T-helper 2 cell (primary cell): ENCODE data around the gene ADAMTSL2.

ENCODE experiments used
- DNase-seq, 5 experiments: peaks; one replicate each; pipeline versions ENCODE4 v3.0.0 to v3.0.0-alpha.2; 2012 to 2022

The ADAMTSL2 gene

DNA sequence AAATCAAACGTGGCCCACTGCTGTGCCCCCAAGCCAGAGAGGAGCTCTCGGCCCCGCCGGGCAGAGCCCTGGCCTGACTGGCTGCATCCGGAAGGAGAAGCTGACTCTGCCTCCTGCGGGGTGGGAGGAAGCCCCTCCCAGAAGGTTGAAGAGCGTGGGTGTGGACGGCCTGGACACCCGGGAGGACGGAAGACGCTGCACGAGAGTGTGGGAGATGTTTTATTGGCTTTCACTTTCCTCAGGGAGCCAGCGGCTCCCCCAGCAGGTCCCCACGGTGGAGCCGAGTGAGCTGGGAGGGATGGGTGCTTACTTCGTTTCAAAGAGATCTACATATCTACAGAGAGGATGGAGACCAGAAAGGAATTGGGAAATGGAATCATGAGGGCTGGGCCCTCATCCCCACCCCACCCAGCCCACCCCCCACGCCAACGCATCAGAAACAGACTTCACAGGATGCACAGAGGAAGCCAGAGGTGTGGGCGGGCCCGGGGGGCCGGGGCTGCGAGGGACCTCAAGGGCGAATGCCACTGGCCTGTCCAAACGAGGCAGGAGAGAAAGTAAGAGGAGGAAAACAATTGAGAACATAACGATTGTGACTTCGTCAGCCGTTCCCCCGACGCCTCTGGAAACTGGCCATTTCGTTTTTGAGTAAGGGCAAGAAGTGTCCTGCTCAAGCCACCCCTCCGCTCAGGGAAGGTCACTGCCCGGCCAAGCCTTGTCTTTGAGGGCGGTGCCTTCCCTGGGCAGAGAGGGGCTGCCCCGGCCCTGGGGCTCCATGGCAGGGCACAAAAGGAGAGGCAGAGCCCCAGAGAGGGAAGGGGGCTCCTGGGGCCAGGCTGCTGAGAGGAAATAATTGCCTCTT is 42.6 kb downstream of the ADAMTSL2 start:
- DNase-seq = no peak

DNA sequence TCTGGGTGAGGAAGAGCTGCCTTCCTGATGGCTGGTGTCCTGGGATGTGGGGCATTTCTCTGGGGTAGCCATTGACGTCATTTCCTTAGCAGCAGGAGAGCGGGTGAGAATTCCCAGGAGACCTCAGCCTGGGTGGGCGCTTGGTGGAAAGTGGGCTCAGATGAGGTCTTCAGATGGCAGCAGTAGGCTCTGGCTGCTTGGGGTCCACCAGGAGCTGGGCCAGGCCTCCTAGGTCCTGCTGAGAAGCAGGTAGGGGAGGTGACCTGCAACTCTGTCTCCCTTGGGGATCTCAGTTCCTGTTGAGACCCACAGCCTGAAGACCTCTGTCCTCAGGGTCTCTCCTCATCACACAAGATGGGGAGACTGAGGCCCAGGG is 43.2 kb downstream of the ADAMTSL2 start:
- DNase-seq = no peak

DNA sequence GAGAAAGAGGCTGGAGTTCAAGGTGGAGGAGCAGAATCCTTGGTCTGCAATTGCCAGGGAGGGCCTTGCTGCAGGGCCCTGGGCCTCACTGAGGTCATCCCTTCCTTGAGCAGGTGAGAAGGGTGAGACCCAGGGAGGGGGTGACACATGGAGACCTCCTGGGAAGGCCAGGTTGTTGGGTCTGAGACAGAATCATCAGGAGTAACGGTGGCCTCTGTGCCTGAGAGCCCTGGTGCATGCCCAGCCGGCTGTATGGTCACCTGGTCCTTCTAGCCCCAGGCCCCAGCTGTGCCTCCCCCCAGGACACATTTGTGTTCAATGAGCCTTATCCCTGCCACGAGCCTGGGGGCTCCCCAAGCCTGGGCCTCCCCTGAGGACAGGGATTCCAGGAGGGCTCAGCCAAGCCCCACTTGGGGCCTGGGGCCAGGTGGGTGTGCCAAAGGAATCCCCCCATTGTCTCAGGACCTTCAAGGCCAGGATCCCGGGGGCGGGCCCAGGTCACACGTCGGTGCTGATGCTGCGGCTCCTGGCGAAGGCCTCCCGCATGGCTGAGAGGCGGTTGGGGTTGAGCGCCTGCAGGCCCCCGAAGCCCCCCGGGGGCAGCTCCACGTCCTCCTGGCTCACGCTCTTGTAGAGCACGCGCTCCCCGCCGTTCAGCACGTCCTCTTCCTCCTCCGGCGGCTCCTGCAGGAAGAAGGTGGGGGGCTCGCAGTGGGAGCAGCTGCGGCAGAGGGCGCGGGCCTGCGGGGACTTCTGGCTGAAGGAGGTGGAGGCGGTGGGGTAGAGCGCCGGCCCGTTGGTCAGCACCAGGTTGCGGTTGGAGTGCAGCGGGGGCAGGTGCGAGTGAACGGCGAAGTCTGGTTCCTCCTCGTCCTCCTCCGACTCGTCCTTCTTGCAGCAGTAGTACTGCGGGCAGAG is 44.3 kb downstream of the ADAMTSL2 start:
- no peak for DNase-seq

DNA sequence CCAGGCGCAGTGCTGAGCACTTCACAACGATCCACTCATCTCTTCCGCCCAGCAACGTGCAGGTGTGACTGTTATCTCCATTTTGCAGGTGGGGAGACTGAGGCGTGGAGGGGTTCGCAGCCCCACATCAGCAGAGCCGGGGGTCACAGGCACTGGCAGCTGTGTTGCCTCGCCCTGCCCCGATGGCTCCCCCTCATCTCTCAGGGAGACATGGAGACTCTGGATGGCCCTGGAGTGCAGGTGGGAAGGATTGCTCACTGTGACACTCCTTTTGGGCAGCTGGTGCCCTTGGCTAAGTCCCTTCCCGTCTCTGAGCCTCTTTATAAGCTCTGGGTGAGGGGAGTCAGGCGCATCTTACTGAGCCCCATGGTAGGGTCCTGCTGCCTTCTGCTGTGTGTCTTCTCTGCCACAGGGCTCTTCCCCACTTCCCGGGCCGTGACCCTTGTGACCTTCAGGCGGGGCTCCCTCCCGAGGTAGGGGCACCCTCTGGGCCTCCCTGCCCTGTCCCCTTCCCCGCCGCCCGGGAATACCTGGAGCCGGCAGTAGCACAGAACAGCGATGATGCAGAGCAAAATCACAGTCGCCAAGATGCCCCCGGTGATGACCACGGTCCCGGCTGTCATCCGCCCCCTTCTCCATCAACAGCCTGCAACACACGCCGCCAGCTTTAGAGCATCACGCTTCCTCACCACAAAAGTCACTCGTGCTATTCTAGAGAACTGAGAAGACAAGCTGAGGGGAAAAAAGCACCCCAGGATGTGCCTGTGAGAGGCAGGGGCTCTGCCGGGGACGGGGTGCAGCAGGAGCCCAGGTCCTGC is 45.3 kb downstream of the ADAMTSL2 start:
- no peak for DNase-seq

DNA sequence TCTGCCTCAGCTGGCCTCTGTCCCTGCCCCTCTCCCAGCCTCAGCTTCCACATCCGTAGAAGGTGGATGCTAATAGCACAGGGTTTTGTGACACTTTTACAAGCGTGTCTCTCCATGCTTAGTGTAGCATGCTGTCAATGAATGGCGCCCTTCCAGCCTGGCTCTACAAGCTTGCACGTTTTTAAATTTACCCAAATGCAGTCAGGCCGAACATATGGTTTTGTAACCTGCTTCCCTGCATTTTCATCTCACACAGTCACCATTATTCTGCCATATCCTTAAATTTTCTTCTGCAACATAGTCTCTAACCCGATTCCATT is 45.9 kb downstream of the ADAMTSL2 start:
- DNase-seq = no peak

DNA sequence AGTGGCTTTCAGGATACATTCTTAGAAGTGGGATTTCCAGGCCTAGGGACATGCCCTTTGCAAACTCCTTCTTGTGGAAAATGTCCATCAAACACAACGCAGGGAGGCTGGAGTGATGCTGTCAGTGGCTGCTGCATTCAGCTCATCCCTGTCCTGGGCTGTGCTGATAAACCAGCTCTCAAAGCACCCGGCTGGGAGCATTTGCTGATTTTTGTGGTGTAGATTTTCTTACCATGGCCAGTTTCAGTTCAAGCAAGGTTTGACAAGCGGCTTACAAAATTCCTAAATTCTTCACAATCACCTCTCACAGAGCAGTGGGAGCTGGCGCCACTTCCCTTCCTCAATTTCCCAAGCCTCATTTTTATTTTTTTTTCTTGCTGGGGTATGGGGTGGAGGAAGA is 46.5 kb downstream of the ADAMTSL2 start:
- DNase-seq = no peak

DNA sequence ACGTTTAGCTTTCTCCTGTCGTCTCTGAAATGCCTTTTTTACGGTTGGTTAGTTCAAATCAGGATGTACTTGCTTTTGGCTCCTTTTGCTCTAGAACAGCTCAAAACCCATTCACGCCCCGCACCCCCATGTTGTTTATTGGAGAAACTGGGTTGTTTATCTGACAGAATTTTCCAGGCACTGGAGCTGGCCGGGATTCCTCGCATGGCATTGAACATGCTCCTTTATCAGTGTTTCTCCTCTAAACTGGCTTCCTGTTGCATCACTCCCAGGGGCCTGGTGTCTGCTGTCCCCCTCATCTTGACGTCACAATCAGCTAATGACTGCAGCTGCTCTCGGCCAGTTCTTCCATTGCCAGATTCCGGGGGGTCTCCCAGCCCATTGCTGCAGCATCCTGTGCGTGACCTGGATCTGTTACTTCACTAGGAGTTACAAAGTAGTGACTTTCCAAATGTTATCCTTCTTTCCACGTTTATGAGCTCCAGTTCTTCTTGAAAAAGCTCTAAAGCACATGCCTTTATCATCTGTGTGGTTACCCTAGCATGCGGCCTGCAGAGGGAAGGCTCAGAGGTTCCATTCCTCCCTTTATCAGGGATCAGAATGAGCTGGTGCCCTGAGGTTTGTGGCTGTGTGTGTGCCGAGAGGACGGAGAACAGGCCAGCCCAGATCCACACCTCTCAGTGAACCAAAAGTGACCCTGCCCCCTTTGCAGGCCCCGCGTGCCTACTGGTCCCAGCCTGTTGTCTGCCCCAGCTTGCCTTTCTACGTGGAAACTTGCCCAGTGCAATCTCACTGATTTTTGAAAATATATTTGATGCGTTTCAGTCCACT is 47.2 kb downstream of the ADAMTSL2 start:
- no peak for DNase-seq

DNA sequence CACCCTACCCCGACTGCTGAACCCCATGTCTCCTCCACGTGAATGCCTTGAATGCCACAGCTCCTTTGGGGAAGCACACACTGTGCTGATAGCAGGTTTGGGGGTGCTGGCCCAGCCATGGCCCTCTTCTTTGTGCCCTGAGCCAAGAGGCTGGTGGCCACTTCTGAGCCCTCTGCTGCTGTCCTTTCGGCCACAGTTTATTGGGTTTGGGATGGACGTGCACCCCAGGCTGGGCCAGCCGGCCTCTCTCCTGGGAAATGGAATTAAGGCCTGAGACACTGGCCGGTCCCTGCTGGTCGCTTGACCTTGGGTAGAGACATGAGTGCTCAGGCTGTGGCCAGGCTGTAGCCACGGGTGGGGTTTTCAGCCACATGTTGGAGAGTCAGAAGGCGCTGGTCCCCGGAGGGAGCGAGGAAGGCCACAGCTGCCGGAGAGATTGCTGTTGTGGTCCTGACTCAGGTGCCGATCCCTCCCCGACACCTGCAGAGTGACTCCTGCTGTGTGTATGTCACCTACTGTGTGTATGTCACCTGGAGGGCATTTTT is 48.1 kb downstream of the ADAMTSL2 start:
- DNase-seq = no peak

DNA sequence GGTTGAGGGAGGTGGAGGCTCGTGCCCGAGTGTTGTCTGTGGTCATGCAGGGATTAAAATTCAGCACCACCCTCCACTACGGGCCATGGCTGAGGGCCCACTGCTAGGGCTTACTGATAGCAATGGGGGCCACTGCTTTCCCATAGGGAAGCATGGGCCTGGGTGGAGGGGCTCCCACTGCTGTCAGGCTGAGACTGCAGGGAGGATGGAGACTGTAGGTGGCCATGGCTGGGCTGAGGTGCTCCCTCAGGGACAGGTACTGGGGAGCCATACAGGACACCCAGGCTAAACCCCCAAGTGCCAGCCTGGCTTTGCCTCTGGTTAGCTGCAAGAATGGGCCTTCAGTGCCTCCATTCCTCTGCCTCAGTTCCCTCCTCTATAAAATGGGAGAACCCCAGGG is 48.6 kb downstream of the ADAMTSL2 start:
- no peak for DNase-seq

DNA sequence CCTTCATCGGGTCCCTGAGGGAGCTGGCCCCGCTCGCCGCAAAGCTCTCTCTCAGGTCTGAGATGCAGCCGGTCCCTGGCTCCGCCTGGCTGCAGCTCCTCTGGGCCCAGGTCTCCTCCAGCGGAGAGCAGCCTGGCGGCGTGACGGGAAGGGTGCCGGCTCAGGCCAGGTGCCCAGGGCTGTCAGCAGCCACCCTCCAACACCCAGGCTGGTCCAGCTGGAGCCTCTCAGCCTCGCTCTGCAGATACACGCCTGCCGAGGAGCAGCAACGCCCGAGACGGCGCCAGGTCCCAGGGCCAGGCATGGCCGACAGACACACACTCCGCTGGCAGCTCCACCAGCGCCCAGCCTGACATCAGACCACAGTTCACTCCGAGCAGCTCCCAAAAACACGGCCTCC is 49.1 kb downstream of the ADAMTSL2 start:
- no peak for DNase-seq

DNA sequence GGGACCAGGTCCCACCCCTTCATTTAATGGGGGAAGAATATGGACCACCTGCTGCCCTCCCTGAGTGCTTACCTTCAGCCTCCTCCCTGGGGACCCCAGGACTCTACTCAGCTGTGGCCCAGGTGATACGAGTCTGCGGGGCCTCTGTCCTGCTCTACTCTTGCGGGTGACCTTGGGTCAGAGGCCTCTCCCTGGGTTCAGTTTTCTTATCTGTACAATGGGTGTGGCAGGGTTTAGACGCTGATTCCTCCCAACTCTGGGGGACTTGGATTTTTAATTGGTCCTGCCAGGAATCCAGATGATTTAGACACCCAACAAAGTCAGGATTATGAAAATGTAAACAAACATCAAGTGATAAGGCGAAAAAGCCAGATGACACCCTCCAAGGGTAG is 49.7 kb downstream of the ADAMTSL2 start:
- no peak for DNase-seq

DNA sequence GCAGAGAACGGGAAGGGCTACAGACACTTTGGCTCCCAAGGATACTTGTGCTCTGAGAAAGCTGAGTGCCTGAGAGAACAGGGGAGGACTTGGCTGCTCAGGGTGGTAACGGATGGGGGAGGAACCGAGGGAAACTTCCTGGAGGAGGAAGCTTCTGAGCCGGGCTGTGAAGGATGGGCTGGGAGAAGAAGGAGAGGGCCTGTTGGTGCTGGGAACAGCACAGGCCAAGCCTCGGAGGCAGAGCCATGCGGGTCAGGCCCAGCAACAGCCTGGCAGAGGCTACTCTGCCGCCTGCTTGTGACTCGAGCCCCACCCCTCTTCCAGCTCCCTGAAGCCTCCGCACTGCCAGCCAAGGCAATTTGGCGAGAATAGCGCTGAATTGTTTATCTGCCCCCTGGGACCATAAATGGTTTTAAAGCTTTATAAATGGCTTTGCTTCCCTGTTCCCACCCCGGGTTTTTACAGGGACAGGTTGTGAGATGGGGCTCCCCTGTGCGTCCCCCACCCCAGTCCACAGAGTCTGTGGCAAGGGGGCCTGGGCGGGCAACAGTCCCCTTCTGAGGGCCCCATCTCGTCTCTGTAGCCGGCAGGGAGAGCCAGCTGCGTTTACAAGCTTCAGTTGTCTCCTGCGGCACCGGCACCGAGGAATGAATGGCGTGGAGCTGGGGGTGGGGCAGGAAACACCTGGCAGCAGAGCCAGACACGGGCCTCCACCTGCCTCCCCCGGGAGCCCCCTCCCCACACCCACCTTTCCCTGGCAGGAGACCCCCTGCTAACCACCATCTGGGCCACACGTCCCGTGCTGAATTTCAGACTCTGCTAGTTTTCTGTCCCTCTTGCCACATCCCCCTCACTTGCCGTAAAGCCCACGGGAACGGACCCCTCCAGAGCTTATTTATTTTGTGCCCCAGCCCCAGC is 50.3 kb downstream of the ADAMTSL2 start:
- DNase-seq = no peak

DNA sequence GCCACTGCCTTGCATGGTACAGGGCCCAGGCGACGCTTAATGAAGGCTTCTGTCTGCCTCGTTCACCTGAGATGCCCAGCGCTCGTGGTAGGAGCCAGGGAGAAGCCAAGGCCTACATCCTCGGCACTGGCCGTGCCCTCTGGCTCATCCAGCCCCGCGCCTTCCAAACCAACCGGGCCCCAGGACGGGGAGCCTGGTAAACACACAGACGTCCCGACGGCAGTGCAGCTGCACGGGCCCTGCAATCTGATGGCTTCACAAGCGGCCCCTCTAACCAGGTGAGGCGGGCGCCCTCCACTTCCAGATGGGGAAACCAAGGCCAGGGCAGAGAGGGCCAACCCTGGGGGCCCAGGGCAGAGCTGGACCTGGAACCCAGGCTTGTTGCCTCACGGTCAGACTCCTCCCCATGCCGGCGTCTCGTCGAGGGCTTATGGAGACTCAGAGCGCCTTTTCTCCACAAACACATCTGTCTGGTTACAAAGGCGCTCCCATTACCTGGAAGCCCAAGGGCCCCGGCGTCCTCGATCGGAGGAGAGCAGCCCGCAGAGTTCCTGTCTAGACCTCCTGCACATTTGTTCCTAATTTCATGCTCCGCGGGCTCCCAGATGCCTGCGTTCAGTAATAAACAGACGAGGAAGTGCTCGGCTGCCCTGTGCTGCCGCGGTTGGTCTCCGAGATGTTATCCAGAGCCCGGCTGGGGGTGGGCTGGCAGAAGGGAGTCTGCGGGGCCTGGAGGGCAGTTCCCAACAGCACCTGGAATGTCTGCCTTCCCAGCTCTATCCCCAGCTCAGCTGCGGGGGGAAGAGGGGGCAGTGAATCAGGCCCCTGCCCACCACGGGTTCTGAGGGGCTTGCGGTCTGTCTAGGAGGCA is 51.2 kb downstream of the ADAMTSL2 start:
- no peak for DNase-seq

DNA sequence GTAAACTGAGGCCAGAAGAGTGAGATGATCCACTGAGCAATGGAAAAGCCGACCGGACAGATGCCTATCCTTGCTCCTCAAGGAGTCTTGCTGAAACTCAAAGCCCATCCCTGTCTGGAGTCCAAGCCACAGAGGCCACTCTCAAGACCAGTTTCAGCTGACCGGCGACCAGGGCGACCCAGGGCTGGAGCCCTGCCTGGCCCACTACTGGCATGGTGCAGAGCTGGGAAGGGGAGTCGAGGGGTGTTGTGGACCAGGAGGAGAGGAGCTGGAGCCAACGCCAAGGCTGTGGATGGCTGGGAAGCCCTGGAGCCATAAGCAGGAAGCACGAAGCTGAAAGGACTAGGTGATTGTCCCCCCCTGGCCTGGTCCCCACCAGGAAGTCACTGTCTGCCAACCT is 52.5 kb downstream of the ADAMTSL2 start:
- no peak for DNase-seq

DNA sequence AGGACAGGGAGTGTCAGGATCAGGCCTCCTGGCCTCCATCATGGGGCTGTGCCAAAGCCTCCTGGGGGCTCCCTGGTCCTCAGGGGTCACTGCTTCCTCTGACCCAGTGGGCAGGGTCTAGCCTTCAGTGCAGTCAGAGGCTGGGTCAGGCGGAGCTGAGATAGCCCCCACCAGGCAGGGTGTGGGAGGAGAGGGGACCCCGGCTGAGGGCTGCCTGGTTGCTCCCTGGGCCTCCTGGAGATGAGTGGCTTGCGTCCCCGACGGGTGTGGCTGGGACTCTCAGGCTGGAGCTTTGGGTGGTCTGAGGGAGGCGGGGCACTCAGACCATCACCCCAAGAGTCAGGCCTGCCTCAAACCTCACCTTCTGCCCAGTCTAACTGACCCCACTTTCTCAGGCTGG is 53.0 kb downstream of the ADAMTSL2 start:
- DNase-seq = no peak

DNA sequence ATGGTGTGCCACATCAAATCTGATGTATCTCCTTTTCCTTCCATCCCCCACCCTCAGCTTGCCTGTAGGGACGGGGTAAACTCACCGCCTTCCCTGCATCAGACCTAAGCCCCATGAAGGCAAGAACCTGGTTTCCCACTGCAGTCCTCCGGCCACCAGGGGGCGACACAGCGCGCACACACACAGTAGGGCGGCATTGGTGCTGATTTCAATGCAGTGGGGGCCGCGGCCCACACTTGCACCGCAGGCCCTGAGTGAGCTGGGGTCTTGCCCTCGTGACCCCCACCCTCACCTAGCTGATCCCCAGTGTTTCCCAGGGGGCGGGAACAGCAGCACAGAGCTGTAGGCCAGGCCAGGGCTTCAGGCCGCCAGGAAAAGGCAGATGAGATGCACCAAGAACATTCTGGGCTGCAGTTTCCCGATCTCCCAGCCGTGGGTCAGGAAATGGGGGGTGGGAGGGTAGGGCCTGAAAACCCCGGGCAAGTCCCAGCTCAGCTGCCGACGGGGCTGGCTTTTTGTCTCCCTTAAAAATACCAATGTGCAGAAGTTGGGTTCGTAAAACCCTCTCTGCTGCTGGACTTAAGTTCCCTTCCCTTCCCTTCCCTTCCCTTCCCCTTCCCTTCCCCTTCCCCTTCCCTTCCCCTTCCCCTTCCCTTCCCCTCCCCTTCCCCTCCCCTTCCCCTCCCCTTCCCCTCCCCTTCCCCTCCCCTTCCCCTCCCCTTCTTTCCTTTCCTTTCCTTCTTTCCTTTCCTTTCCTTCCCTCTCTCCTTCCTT is 55.1 kb downstream of the ADAMTSL2 start:
- DNase-seq = peak in 4 of 5 experiments; percentile 15 to 29 (median 28)

DNA sequence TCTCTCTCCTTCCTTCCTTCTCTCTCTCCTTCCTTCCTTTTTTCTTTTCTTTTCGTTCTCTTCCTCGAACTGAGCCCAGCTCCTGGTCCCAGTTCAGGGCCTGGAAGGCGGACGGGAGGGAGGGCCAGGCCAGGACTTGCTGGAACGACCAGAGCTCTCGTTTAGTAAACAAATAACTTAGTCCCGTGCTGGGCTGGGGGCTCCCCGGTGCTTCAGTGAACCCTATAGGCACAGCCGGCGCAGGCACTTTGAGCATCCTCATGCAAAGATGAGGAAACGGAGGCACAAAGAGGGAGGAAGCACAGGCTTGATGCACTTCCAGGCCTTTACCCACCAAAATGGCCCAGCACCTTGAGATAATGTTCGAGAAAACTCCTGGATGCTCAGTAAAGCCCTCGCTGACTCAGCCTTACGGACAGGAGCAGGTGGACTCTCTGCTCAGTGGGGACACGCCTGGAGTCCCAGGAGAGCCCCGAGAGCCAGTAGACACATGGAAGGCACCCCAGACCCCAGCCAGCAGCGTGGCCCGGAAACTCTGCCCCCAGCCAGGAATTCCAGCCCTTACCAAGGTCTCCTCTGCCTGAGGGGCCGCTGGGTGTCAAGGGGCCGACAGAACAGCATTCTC is 55.8 kb downstream of the ADAMTSL2 start:
- no peak for DNase-seq

DNA sequence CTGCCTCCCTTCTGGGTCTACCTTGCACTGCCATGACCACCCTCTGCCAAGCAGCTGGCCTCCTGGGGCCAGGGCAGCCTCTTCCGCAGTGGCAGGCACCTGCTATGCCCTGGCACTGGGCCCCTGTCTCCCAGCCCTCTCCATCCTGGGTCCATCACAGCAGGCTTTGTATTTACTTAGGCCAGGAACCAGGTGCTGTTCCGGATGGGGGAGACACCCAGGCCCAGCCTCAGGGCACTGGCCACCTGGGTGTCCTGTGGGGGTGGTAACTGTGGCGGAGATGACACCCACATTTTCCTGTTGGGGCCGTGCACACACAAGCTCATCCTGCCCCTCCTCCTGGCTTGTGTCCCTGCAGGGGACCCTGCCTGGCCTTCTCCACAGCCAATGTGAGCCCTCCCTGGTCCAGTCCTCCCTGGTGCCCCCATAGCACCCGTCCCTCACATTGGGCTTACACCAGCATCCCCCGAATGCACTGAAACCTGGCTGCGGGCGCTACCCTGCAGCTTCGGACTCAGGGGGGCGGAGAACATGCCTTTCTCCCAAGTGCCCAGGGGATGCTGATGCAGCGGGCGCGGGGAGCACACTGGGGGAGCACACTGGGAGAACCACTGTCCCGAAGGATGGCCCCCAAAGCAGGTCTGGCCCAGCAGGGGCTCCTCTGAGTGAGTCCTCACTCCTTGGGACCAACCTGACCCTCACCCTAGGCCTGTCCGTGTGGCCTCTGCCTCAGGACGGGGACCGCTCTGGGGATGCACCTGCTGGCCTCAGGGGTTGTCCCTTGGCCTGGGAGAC is 56.8 kb downstream of the ADAMTSL2 start:
- no peak for DNase-seq
